Uterus (tissue), 4 donors: ENCODE results near the gene BPGM. TPM values are rescaled to one million over a fixed set of nuclear protein-coding genes. Genes with fewer than 3 reads are reported as not detected.

ENCODE experiments used
- DNase-seq, 2 donors: peaks; one replicate each; pipeline ENCODE4 v3.0.0-alpha.2; 2019 to 2020
- H3K27ac ChIP-seq, 2 donors: fragments of 200-600 bp; sonication (generic); 1 replicate in 1 of 2; 2 replicates in 1 of 2; pipeline ENCODE4 v1.5.1; 2016 to 2018
- H3K27me3 ChIP-seq, 2 donors: fragments of 200-600 bp; sonication (generic); one replicate each; pipeline ENCODE4 v1.5.1; 2018 to 2019; ENCODE audit warnings: control low read depth in 1 of 2
- H3K36me3 ChIP-seq, 2 donors: fragments of 200-600 bp; sonication (generic); one replicate each; pipeline ENCODE4 v1.5.1; 2019; ENCODE audit warnings: control low read depth in 1 of 2
- H3K4me1 ChIP-seq, 2 donors: fragments of 200-600 bp; sonication (generic); one replicate each; pipeline ENCODE4 v1.5.1; 2018 to 2019; ENCODE audit warnings: control low read depth in 1 of 2
- H3K4me3 ChIP-seq, 2 donors: fragments of 200-600 bp; sonication (generic); 1 replicate in 1 of 2; 2 replicates in 1 of 2; pipeline ENCODE4 v1.5.1; 2018 to 2019; ENCODE audit warnings: mild to moderate bottlenecking in 1 of 2
- H3K9me3 ChIP-seq, 2 donors: fragments of 200-600 bp; sonication (generic); one replicate each; pipeline ENCODE4 v1.5.1; 2019; ENCODE audit warnings: control low read depth in 1 of 2
- POLR2A ChIP-seq, 2 donors: fragments of 450-650 bp; IDR thresholded peaks; one replicate each; pipeline ENCODE4 v1.6.1; 2016; ENCODE audit warnings: antibody characterized with exemption in 2 of 2, mild to moderate bottlenecking in 1 of 2, moderate library complexity in 1 of 2
- intact Hi-C: fragments of 100-400 bp; cut with DNase I; formaldehyde crosslinking; loops from one replicate; pipeline ENCODE4 v1.15.1; 2023; ENCODE audit warnings: low total_unique reads
- total RNA-seq, 4 donors: library from RNA; depleted of rRNA in 3 of 4; stranded (reverse); fragments of >200 nt in 3 of 4; gene quantifications; one replicate each; pipeline versions ENCODE4 v1.1.0 to v1.2.4, GENCODE V29; 2014 to 2023
- TF ChIP-seq, protein P1 (sequence below), 4 experiments: fragments of 200-600 bp in 2 of 4; fragments of 450-650 bp in 2 of 4; sonication (generic) in 2 of 4; IDR thresholded peaks; one replicate each; pipeline ENCODE4 v1.5.1; 2016 to 2019; ENCODE audit warnings: antibody characterized with exemption in 4 of 4, mild to moderate bottlenecking in 2 of 4, moderate library complexity in 1 of 4
- donor health status: DM: yes; HTN: yes; CAD: no.

Gene BPGM
- total RNA-seq, 4 donors from 2014 or later: 11.0 to 57.4 (median 15.0) TPM

DNA sequence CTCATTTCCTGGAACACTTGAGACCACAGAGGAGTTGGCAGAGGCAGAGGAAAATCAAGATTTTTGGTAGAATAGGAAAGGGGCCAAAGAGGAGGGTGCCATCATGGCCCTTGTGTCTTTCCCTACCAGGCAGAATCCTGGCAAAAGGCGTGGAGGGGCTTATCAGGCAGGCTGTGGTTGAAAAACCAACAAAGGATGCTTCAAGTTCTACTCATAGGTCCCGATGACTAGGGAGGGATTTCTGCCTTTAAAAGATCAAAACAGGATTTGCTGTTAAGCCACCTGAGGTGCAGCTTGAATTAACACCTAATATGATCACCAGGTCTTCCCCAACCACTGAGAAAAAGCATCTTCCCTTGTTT lies 45.7 kb downstream of the BPGM start:
- Histone ChIP-seq H3K9me3 (no peaks in the 10 kb centered on the region), H3K27ac (peak overlapping the region; percentile 88 to 89), H3K36me3 (no peaks in the 10 kb centered on the region), H3K4me3 (no peak overlapping the region), H3K27me3 (no peaks in the 10 kb centered on the region), H3K4me1 (peaks cover 7 to 10% of the 10 kb centered on the region in 2 donors)
- TF ChIP-seq POLR2A (IDR thresholded peaks at IDR 0.05): no peak
- TF ChIP-seq, protein P1, sequence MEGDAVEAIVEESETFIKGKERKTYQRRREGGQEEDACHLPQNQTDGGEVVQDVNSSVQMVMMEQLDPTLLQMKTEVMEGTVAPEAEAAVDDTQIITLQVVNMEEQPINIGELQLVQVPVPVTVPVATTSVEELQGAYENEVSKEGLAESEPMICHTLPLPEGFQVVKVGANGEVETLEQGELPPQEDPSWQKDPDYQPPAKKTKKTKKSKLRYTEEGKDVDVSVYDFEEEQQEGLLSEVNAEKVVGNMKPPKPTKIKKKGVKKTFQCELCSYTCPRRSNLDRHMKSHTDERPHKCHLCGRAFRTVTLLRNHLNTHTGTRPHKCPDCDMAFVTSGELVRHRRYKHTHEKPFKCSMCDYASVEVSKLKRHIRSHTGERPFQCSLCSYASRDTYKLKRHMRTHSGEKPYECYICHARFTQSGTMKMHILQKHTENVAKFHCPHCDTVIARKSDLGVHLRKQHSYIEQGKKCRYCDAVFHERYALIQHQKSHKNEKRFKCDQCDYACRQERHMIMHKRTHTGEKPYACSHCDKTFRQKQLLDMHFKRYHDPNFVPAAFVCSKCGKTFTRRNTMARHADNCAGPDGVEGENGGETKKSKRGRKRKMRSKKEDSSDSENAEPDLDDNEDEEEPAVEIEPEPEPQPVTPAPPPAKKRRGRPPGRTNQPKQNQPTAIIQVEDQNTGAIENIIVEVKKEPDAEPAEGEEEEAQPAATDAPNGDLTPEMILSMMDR (IDR thresholded peaks at IDR 0.05): no peak
- intact Hi-C loops: no loop called here
- no peak for DNase-seq

DNA sequence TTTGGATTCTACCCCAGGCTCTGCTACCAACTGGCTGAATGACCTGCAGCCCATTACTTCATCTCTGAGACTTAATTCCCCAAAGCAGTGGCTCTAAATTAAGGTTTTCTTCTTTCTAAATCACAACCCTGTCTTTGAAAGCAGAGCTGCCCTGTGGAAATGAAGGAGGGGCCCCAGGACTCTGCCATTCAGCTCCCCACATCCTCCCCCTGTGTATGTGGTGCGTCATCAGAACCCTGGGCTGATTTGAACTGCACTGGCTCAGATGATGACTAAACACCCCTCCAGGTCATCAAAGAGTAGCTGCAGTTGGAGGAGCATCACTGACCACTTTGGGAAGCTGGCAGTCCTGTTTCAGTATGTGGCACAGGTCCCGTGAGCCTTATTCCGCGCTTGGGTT lies 46.6 kb downstream of the BPGM start:
- H3K9me3 ChIP-seq: no peaks in the 10 kb centered on the region
- no peak for TF ChIP-seq POLR2A (IDR thresholded peaks at IDR 0.05)
- TF ChIP-seq, protein P1 (IDR thresholded peaks at IDR 0.05): no peak
- no peaks in the 10 kb centered on the region for H3K36me3 ChIP-seq
- H3K27me3 ChIP-seq: no peaks in the 10 kb centered on the region
- H3K4me3 ChIP-seq: no peak overlapping the region
- H3K27ac ChIP-seq: peak overlapping the region; percentile 88 to 89
- peaks cover 7 to 10% of the 10 kb centered on the region in 2 donors for H3K4me1 ChIP-seq
- intact Hi-C loops: no loop called here
- peak; percentile 74 to 88 for DNase-seq

DNA sequence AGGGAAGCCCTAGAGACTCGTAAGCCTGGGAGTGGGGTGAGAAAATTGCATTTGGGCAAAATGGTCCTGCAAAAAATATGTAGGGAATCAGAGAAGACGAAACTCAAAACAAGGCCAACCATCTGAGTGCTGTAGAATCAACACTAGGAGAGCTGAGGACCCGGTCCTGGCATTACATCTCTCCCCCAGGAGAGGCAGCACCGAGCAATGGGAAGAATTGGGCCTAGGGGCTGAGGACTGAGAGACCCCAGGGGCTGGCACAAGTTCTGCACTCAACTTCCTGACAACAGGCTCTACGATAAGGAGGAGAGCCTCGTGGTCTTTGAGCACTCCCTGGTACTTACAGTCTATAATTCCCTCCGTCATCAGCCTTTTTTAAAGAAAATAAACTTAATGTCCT lies 47.6 kb downstream of the BPGM start:
- Histone ChIP-seq H3K27ac (peak overlapping the region in 1 of 2 donors; percentile 89), H3K27me3 (no peaks in the 10 kb centered on the region), H3K4me1 (peaks cover 7 to 10% of the 10 kb centered on the region in 2 donors), H3K9me3 (no peaks in the 10 kb centered on the region), H3K36me3 (no peaks in the 10 kb centered on the region), H3K4me3 (no peak overlapping the region)
- intact Hi-C loops: no loop called here
- TF ChIP-seq, protein P1 (IDR thresholded peaks at IDR 0.05): peak in 1 of 4 experiments; percentile 20
- TF ChIP-seq POLR2A (IDR thresholded peaks at IDR 0.05): no peak
- no peak for DNase-seq

DNA sequence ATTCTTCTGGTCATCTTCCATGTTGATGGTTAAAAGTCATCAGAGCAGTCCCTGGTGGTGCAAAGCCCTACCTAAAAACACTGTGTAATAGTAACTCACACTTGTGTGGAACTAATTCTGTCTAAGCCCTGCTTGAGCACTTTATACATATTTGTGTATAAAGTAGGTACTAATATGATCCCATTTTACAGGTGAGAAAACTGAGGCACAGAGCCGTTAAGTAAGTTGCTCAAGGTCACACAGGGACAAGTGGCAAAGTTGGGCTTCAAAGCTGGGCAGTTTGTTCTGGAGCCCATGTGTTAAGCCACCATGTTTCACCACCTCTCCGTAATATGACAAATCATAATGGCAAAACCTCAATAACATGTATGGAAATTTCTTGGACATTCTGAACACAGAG lies 48.1 kb downstream of the BPGM start:
- H3K36me3 ChIP-seq: no peaks in the 10 kb centered on the region
- H3K27ac ChIP-seq: peak overlapping the region; percentile 39 to 89
- no peak for TF ChIP-seq POLR2A (IDR thresholded peaks at IDR 0.05)
- TF ChIP-seq, protein P1 (IDR thresholded peaks at IDR 0.05): no peak
- DNase-seq: no peak
- no peaks in the 10 kb centered on the region for H3K9me3 ChIP-seq
- no peak overlapping the region for H3K4me3 ChIP-seq
- H3K27me3 ChIP-seq: no peaks in the 10 kb centered on the region
- peaks cover 7 to 10% of the 10 kb centered on the region in 2 donors for H3K4me1 ChIP-seq
- intact Hi-C loops: no loop called here

DNA sequence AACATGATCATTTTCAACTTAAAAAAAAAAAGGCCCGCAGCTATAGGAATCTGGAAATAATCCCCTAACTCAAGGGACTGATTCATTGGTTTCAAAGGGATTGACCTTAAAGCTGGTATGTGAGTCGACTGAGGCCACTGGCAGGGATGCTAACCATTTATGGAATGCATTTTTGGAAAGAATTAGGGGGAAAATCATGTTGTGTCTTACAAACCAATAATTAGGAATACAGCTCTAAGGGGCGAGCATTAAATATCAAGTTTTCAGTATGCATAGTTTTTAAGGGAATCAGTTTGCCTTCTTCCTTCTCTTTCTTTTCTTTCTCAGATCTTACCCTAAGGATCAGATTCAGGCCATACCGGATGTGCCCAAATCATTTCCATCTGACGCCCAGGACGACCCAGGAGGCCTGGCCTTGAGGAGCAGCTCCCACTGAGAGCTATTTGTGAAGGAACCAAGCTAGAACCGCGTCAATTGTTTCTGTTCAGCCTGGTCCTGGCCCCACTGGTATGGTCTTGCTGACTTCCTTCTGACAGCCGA lies 48.7 kb downstream of the BPGM start:
- Histone ChIP-seq H3K9me3 (no peaks in the 10 kb centered on the region), H3K27me3 (no peaks in the 10 kb centered on the region), H3K36me3 (no peaks in the 10 kb centered on the region), H3K4me3 (no peak overlapping the region), H3K27ac (peak overlapping the region; percentile 39 to 89), H3K4me1 (peaks cover 5 to 10% of the 10 kb centered on the region in 2 donors)
- DNase-seq: no peak
- intact Hi-C loops: no loop called here
- TF ChIP-seq, protein P1 (IDR thresholded peaks at IDR 0.05): no peak
- no peak for TF ChIP-seq POLR2A (IDR thresholded peaks at IDR 0.05)
